Measurements from ENCODE around the gene FOXL1. TPM values are rescaled to one million over a fixed set of nuclear protein-coding genes. Genes with fewer than 3 reads are reported as not detected.

Gene FOXL1
- total RNA-seq, 2 experiments from 2014 or later: not detected

DNA sequence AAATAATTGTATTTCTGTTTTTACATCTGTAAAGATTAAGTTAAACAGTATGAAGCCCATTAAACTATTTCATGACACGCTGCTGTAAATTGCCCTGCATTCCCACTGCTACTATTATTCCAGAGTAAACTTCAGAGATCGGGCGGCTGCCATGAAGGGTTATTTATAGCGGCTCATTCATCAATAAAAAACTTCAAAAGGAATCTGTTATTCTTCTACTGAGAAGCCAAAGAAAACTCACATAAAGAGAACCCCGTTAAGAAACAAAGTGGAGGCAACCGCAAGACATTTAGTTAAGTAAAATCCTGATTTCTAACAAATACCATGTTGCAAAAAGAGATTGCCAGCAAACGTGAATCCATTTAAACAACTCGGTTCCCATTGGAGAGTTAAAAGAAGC lies 16.4 kb downstream of the FOXL1 start:
- H3K4me1 Mint-ChIP-seq (ENCODE audit: low read depth): peaks cover 8% of the 10 kb centered on the region
- H3K36me3 ChIP-seq (ENCODE audit: insufficient read depth, low read length): no peaks in the 10 kb centered on the region
- DNase-seq (no peak), ATAC-seq (ENCODE audit: poor library complexity) (no peak)
- ChIA-PET CTCF (no interaction called here), POLR2A (no interaction called here)
- H3K4me3 Mint-ChIP-seq: no peak overlapping the region
- no peak overlapping the region for H3K4me3 ChIP-seq (ENCODE audit: low read length)
- no peaks in the 10 kb centered on the region for H3K9me3 Mint-ChIP-seq
- H3K27me3 Mint-ChIP-seq: peaks cover 45% of the 10 kb centered on the region
- no peaks in the 10 kb centered on the region for H3K36me3 Mint-ChIP-seq (ENCODE audit: low read depth)
- H3K27ac ChIP-seq (ENCODE audit: low read depth in 1 of 2, low read length in 2 of 2): no peak overlapping the region
- TF ChIP-seq, protein P1, sequence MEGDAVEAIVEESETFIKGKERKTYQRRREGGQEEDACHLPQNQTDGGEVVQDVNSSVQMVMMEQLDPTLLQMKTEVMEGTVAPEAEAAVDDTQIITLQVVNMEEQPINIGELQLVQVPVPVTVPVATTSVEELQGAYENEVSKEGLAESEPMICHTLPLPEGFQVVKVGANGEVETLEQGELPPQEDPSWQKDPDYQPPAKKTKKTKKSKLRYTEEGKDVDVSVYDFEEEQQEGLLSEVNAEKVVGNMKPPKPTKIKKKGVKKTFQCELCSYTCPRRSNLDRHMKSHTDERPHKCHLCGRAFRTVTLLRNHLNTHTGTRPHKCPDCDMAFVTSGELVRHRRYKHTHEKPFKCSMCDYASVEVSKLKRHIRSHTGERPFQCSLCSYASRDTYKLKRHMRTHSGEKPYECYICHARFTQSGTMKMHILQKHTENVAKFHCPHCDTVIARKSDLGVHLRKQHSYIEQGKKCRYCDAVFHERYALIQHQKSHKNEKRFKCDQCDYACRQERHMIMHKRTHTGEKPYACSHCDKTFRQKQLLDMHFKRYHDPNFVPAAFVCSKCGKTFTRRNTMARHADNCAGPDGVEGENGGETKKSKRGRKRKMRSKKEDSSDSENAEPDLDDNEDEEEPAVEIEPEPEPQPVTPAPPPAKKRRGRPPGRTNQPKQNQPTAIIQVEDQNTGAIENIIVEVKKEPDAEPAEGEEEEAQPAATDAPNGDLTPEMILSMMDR (IDR thresholded peaks at IDR 0.05): no peak
- H3K9me3 ChIP-seq (ENCODE audit: control insufficient read depth in 1 of 2, insufficient read depth in 1 of 2, low read length in 2 of 2): no peaks in the 10 kb centered on the region
- H3K27me3 ChIP-seq (ENCODE audit: control insufficient read depth in 1 of 2, insufficient read depth in 2 of 2, low read length in 2 of 2): peaks cover 15 to 18% of the 10 kb centered on the region in 2 experiments
- no peaks in the 10 kb centered on the region for H3K4me1 ChIP-seq (ENCODE audit: insufficient read depth, low read length)
- H3K27ac Mint-ChIP-seq: no peak overlapping the region
- intact Hi-C loops (cut with DNase I, micrococcal nuclease): no loop called here

DNA sequence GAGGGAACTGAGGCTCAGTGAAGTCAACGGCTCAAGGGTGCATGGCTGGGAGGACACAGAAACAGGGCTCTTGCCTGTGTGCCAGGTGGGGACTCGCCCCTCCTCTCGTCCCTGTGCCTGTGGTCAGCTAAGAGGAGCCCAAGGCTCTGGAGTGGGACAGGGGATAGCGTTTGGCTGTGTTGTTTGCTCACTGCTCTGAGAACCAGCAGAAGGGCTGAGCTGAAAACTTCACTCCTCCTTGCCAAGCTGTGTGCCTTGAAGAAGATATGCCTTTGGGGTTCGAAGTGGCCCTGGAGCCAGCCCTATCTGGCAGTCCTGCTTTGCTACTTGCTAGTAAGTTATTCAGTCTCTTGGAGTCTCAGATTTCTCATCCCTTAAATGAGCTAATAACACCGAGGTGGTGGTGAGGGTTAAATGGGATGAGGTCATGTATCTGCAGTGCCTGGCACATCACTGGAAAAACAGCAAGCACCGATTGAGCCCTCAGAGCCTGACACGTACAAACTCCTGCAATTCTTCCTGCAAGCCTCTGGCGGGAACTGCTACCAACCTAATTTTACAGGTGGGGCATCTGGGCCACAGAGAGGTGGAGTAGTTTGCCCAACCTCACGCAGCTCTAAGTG lies 17.7 kb downstream of the FOXL1 start:
- peaks cover 12 to 14% of the 10 kb centered on the region in 2 experiments for H3K27me3 ChIP-seq (ENCODE audit: control insufficient read depth in 1 of 2, insufficient read depth in 2 of 2, low read length in 2 of 2)
- peaks cover 8% of the 10 kb centered on the region for H3K4me1 Mint-ChIP-seq (ENCODE audit: low read depth)
- no peaks in the 10 kb centered on the region for H3K36me3 ChIP-seq (ENCODE audit: insufficient read depth, low read length)
- no peak overlapping the region for H3K27ac ChIP-seq (ENCODE audit: low read depth in 1 of 2, low read length in 2 of 2)
- H3K9me3 ChIP-seq (ENCODE audit: control insufficient read depth in 1 of 2, insufficient read depth in 1 of 2, low read length in 2 of 2): no peaks in the 10 kb centered on the region
- no peak overlapping the region for H3K4me3 ChIP-seq (ENCODE audit: low read length)
- no peak overlapping the region for H3K27ac Mint-ChIP-seq
- no peak overlapping the region for H3K4me3 Mint-ChIP-seq
- CTCF ChIA-PET: no interaction called here
- peaks cover 54% of the 10 kb centered on the region for H3K27me3 Mint-ChIP-seq
- TF ChIP-seq, protein P1 (IDR thresholded peaks at IDR 0.05): no peak
- DNase-seq: no peak
- no peaks in the 10 kb centered on the region for H3K36me3 Mint-ChIP-seq (ENCODE audit: low read depth)
- H3K4me1 ChIP-seq (ENCODE audit: insufficient read depth, low read length): no peaks in the 10 kb centered on the region
- intact Hi-C loops (cut with DNase I, micrococcal nuclease): no loop called here
- no peaks in the 10 kb centered on the region for H3K9me3 Mint-ChIP-seq
- no peak for ATAC-seq (ENCODE audit: poor library complexity)
- POLR2A ChIA-PET: no interaction called here

DNA sequence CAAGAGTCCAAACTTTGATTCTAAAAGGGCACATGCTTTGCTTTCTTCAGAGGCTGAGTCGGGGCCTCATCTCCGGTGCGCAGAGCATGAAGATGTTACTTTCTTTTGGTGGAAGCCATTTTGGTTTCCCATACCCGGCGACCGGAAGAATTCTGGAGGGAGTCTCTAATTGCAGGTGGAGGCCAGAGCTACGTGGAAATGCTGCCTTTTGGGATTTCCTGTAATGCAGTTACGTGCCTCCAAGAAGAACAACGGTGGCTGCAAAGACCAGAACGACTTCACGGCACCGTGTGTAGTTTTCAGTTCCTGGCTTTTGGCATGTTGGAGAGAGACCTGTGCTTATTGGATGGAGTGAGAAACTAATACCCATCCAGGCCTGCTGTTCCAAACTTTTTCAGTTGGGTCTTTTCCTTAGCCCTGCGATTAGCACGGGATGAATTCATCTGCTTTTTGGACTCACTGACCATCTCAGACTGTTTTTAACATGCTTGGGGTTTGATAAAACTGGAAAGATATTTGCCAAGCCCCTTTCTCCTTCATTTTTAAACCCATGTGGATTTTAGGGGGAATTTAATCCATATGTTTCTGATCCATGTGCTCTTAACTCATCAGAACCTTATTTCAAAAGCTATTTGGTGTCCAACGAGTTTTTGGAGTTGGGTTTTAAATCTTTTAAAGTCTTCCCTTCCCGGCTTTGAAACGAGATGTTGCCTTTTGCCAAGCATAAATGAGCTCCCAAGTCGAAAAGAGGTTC lies 19.0 kb downstream of the FOXL1 start:
- no peak overlapping the region for H3K4me3 Mint-ChIP-seq
- H3K27me3 Mint-ChIP-seq: peaks cover 49% of the 10 kb centered on the region
- DNase-seq (no peak), ATAC-seq (ENCODE audit: poor library complexity) (no peak)
- CTCF ChIA-PET: no interaction called here
- H3K4me1 Mint-ChIP-seq (ENCODE audit: low read depth): peaks cover 8% of the 10 kb centered on the region
- no peak overlapping the region for H3K27ac Mint-ChIP-seq
- H3K9me3 Mint-ChIP-seq: no peaks in the 10 kb centered on the region
- intact Hi-C loops (cut with DNase I, micrococcal nuclease): no loop called here
- TF ChIP-seq, protein P1 (IDR thresholded peaks at IDR 0.05): no peak
- Histone ChIP-seq H3K9me3 (ENCODE audit: control insufficient read depth in 1 of 2, insufficient read depth in 1 of 2, low read length in 2 of 2) (no peaks in the 10 kb centered on the region), H3K4me3 (ENCODE audit: low read length) (no peak overlapping the region), H3K27me3 (ENCODE audit: control insufficient read depth in 1 of 2, insufficient read depth in 2 of 2, low read length in 2 of 2) (peaks cover 14 to 17% of the 10 kb centered on the region in 2 experiments), H3K36me3 (ENCODE audit: insufficient read depth, low read length) (no peaks in the 10 kb centered on the region), H3K27ac (ENCODE audit: low read depth in 1 of 2, low read length in 2 of 2) (no peak overlapping the region), H3K4me1 (ENCODE audit: insufficient read depth, low read length) (no peaks in the 10 kb centered on the region)
- no peaks in the 10 kb centered on the region for H3K36me3 Mint-ChIP-seq (ENCODE audit: low read depth)
- POLR2A ChIA-PET: no interaction called here
